GM06990 (cell line): ENCODE data around the gene ETV6.

Experiments
- DNase-seq: peaks from one replicate; pipeline ENCODE4 v3.0.0-alpha.2; 2011; ENCODE audit not compliant: insufficient read length; ENCODE audit errors: extremely low read depth
- H3K27me3 ChIP-seq: replicated peaks from 2 replicates; pipeline ENCODE4 v1.6.0; 2011; ENCODE audit warnings: low read length; ENCODE audit not compliant: control insufficient read depth, insufficient read depth
- H3K36me3 ChIP-seq: 2 replicates; pipeline ENCODE4 v1.5.1; 2011; ENCODE audit warnings: low read length; ENCODE audit not compliant: control insufficient read depth, insufficient read depth
- H3K4me3 ChIP-seq: replicated peaks from 2 replicates; pipeline ENCODE4 v1.5.1; 2011; ENCODE audit warnings: low read depth, mild to moderate bottlenecking, control low read depth, low read length
- TF ChIP-seq, protein P1 (sequence below): IDR thresholded peaks from 2 replicates; pipeline ENCODE4 v1.5.1; 2011; ENCODE audit warnings: low read length, control low read depth, mild to moderate bottlenecking, inconsistent platforms; ENCODE audit not compliant: insufficient read depth, poor library complexity, severe bottlenecking

ETV6 gene

DNA sequence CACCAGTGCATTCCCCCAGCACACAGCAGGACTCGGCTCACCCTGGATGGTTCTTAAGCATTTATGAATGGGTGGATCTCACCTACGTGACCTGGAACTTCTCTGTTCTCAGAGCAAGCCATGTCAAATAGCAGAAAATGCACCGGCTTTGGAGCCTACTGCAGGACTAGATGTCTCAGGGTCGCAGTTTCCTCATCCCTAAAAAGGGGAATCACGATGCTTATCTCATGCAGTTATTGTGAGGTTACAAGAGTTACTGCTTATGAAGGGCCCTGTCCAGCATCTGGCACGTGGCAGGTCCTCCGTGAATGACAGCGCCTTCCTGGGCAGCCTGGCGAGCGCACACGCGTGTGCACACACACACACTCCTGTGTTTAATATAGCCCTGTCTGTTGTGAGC lies 128.5 kb downstream of the ETV6 start:
- TF ChIP-seq, protein P1, sequence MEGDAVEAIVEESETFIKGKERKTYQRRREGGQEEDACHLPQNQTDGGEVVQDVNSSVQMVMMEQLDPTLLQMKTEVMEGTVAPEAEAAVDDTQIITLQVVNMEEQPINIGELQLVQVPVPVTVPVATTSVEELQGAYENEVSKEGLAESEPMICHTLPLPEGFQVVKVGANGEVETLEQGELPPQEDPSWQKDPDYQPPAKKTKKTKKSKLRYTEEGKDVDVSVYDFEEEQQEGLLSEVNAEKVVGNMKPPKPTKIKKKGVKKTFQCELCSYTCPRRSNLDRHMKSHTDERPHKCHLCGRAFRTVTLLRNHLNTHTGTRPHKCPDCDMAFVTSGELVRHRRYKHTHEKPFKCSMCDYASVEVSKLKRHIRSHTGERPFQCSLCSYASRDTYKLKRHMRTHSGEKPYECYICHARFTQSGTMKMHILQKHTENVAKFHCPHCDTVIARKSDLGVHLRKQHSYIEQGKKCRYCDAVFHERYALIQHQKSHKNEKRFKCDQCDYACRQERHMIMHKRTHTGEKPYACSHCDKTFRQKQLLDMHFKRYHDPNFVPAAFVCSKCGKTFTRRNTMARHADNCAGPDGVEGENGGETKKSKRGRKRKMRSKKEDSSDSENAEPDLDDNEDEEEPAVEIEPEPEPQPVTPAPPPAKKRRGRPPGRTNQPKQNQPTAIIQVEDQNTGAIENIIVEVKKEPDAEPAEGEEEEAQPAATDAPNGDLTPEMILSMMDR, result no peak
- DNase-seq, result no peak
- Histone ChIP-seq H3K27me3 (no peaks in the 10 kb centered on the region), H3K4me3 (no peak overlapping the region), H3K36me3 (peaks cover 4% of the 10 kb centered on the region)

DNA sequence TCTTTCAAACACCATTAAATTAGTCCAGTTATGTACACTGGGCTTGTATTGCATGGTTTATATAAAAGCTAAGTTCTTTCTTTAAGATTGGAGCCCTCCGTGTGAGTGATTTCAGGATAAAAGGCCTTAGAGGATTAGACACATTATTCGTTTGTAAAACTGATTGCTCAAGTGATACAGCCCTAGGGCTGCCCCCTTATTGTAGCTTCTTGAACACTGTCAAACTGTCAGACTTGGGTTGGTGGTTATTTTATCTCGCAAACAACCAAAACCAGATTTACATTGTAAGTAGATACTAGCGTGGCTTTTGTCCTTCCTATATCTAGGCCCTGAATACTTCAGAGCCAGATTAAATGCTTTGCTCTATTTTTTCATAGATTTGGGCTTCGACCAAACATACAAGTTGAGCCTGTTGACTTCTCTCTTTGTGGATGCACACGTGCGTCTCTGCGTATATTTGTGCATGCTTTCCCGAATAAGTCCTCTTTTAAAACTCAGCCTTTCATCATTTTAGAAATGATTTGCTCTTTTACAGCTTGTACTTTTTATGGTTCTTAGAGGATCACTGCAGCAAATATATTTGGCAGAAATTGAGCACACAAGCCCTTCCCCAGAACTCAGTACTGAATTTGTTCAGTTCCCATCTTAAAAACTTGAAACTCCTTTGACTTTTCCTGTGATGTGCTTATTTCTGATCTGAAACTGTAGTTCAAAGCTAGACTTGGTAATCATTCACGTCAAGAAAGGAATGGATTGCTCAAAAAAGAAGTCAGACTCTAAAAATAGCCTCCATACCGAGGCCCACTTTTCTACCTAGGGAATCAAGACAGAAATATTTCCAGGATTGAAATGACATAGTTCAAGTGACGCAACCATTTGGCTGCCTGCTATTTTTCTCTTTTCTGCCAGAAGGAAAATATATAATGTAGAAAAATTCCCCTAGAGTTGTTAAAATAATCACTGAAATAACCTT lies 129.5 kb downstream of the ETV6 start:
- TF ChIP-seq, protein P1, result no peak
- Histone ChIP-seq H3K27me3 (no peaks in the 10 kb centered on the region), H3K36me3 (peaks cover 4% of the 10 kb centered on the region), H3K4me3 (no peak overlapping the region)
- DNase-seq, result no peak

DNA sequence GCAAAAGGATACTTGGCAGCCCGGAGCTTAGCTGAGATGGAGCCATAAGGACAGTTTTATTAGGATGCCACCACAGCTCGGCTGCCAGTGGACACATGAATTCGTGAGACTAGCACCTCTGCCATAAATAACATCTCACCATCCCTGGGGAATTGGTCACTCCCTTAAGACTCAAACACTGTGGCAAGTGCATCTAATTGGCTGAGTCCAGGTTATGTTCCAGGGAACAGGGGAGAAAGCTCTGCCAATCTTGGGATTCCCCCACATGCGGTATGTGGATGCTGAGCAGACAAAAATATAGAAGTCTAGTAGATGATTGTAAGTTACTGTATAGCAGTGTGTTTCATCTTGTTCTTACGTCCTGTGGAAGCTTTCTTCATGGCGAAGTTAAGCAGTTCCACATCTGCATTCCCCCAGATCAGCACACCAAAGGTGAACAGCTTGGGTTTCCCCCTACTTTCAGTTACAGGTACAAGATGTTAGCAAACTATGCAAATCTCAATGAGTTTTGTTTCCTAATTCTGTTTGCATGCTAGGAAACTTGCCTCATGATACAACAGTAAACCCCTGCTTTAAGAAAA lies 131.1 kb downstream of the ETV6 start:
- H3K4me3 ChIP-seq, result no peak overlapping the region
- no peaks in the 10 kb centered on the region for H3K27me3 ChIP-seq
- H3K36me3 ChIP-seq, result peaks cover 3% of the 10 kb centered on the region
- DNase-seq, result peak; percentile 71
- TF ChIP-seq, protein P1, result no peak

DNA sequence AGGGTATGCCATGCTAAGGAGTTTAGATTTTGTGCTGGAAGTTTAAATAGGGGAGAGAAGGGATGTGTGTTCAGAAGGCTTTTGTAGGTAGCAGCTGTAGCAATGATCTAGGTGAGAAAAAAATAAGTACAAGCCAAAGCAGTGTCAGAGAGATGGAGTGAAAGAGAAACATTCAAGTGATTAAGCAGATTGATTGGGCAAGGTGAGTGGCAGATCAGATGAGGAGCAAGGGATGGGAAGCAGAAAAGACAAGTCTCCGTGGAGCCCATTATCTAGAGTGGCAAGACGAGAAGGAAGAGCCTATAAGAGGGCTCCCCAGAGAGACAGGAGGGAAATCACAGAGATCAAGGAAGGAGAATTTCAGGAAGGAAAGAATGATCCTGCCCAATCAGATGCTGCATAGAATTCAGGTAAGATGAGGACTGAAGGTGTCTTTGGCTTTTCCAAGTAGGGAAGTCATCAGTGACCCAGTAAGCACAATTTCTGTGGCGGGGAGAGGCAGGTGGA lies 133.5 kb downstream of the ETV6 start:
- DNase-seq, result no peak
- Histone ChIP-seq H3K27me3 (no peaks in the 10 kb centered on the region), H3K36me3 (peaks cover 2% of the 10 kb centered on the region; the same call in 1 of the 2 replicates)

DNA sequence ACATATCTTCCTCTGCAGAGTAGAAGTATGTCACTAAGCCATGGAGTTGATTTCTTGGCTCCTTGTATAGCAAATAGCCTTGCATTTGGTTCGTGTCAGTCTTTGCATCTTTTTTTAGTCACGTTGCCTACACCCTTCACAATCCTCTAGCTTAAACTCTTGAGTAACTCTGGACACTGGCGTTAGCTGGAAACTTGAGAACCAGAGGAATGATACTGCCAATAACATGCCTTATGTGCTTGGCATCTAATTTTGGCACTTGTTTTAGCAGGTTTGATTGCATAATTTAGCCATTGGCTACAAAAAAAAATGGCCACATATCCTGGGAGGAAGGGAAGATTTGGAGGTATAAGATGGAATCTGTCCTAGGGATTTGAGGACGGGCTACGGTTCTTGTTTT lies 136.2 kb downstream of the ETV6 start:
- no peak for DNase-seq
- no peaks in the 10 kb centered on the region for H3K27me3 ChIP-seq
- TF ChIP-seq, protein P1, result no peak
- no peak overlapping the region for H3K4me3 ChIP-seq
- H3K36me3 ChIP-seq, result peaks cover 2% of the 10 kb centered on the region; the same call in 1 of the 2 replicates

More for the DNA sequence above, 133.5 kb downstream of the ETV6 start:
- H3K4me3 ChIP-seq, result no peak overlapping the region
- TF ChIP-seq, protein P1, result no peak
